Measurements from ENCODE around the gene LEMD1.
"Not testable (repeated sequence)": the region's sequence is repeated elsewhere in the genome, so short reads cannot be mapped to it uniquely, and the experiment has no call there.

Gene LEMD1

DNA sequence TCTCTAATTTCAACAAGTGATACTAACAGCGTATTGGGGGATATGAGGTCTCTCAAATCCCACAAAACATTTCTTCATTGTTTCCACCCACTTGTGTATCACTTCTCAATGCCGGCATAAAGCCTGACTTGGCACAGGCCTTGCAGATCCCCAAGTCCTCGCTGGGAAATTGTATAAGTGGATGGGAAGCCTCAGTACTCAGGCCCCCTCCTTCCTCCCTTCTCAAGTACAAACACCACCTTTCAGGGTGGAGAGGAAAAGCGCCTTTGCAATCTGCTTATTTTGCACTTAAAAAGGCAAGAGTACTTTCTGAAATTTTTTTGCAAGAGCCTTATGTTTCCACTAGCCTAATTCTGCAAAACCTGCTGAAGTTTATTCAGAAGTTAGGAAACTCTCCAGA, 39.3 kb downstream of the LEMD1 start:
- in situ Hi-C loops (cut with MboI; ENCODE audit: low sequenced_read_pairs) = no loop called here

DNA sequence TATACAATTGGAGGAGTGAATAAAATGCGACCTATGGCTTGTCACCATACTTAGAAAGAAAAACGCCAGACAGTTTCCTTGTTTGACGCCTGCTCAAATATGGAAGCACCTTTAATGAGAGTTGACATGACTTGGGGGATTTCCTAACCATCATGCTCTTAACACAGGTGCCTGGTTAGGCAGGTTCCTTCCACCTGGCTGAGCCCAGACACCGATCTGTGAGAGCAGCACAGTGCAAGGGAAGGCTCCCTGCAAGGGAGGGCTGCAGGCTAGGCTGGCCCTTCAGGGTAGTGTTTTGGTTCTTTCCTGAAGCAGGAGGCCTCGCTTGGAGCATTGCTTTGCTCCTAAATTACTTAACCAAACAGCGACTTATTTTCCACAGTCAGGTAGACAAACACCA, 40.6 kb downstream of the LEMD1 start:
- in situ Hi-C loops (cut with MboI; ENCODE audit: low sequenced_read_pairs) = no loop called here

DNA sequence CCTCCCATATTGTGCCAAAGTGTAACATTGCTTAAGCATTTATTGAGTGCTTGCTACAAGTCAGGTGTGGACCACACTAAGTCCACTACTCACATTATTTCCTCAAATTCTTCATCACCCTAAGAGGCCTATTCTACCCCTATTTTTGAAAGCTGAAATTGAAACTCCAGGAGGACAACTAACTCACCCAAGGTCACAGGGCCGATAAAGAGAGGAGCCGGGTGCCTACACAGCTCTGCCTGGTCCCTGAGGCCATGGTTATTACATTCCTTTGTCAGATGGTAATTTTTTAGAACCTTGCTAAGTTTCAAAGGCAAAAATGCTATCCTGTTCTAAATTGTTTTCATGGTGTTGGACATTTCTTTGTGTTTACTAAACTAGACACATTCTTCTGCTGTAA, 41.0 kb downstream of the LEMD1 start:
- in situ Hi-C loops (cut with MboI; ENCODE audit: low sequenced_read_pairs) = no loop called here

DNA sequence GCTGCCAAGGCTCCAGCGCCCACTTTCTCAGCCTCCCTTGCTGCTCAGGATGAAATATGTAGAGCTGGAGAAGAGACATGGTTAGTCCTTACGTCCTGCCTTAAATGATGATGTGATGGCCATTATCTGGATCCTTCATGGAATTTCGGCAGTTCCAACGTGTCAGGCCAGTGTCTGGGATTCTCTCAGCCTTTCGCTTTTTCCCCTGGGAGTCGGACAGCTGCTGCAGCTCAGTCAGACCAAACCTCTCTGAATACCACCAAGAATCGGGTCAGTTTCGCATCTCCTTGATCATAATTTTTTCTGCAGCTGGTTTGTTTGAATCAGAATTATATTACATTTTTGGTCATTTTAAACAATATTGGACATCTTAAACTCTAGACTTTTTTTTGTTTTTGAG, 42.8 kb downstream of the LEMD1 start:
- in situ Hi-C loops (cut with MboI; ENCODE audit: low sequenced_read_pairs) = no loop called here

DNA sequence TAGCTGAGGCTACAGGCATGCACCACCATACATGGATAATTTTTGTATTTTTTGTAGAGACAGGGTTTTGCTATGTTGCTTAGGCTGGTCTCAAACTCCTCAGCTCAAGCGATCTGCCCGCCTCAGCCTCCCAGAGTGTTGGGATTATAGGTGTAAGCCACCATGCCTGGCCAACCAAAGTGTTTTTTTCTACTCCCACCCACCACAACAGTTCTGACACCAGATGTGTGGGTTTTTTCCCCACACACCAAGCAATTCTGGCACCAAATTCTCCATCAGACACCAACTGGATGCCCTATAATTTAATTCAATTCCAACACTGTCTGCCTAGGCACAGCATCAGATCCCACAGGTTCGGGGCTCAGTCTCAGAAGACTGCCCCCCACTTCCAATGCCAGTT, 44.5 kb downstream of the LEMD1 start:
- in situ Hi-C loops (cut with MboI; ENCODE audit: low sequenced_read_pairs) = no loop called here

DNA sequence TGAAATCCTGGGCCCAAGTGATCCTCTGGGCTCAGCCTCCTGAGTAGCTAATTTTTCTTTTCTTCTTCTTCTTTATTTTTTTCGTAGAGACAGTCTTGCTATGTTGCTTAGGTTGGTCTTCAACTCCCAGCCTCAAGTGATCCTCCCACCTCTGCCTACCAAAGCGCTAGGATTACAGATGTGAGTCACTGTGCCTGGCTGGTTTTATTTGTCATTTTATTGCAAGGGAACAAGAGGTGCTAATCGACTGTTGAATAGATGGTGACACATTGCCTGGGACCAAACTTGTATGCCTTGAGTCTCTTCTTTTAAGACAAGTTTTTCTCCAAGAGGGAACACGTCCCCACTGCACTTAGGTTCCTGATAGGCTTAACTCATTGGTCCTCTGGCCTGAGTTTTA, 45.1 kb downstream of the LEMD1 start:
- in situ Hi-C loops (cut with MboI; ENCODE audit: low sequenced_read_pairs) = no loop called here

DNA sequence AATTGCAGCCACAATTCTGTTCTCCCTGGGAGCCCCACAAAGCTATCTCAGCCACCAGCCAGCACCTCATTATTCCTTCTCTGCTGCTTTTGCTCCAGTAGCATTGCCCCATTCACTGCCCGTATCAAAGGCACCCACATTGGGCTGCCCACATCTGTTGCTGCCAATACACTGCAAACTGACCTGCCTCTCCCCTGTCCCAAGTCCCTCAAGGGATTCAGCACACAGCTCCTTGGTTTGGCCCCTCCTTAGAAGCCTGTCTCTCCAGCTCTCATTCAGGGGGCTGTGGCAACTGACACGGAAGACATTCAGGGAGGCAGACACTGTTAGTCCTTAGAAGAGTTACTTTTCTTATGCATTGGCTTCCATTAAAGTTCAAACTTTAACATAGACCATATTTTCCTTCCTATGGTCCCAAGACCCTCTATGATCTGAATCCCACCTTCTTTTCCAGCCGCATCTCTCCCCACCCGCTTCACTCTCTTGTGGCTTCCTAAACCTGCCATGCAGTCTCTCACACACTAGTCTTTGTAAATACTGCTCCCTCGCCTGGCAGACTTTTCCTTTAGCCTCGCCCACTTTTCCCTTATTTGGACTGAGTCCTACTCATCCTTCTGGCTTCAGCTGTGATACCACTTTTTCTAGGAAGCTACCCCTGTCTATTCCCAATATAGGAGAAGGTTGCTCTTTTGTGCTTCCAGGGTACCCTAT, 45.9 kb downstream of the LEMD1 start:
- in situ Hi-C loops (cut with MboI; ENCODE audit: low sequenced_read_pairs) = no loop called here

DNA sequence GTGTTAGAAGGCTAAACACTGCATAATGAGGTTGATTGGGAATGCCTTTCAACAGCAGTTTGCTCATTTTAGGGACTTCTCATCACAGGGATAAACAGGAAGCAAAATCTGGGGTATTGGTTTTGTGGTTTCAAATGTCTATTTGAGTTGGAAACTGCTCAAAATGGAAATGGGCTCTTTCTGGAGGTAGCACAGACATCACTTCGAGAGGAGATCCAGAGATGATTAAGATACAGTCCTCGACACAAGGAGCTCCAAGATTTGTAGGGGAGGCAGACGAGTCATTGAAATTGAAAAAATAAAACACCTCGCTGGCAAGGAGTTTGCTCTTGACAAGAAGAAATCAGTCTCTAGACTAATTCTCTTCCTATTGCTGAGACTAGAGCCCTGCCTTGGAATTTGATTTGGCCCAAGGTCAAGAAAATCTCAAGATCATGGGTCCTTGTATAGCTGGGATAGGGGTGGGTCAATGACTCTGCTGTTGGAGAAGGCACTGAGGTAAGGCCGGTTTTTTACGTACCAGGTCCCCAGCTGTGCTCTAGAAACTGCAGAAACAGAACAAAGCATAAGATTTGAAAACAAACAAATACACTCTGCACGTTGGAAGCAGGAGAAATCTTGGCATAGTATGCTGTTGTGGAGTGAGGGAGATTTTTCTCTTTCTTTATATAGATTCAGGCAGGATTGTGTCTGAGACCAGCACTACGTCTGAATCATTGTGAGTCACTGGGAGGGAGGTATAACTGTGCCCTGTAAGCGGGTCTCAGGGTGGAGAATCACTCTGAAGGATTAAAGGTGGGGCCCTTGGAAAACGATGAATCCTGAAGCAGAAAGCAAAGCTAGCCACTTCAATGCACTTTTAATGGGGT, 47.4 kb downstream of the LEMD1 start:
- in situ Hi-C loops (cut with MboI; ENCODE audit: low sequenced_read_pairs) = no loop called here

DNA sequence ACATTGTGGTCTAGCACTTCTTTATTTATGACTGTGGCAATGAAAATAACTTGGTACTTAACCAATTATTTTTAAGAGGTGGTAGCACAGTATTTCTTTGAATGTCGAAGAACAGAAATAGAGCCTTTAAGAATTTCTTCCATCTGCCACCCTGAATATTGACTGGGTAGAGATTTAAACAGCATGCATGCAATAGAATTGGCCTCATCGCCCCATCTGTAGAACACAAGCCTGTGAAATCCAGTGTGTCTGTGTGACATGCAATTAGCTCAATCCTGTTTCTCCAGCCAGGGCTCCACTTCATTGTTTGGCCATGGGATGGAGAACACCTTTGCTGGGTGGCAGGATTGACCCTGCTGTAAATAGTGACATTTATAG, 48.1 kb downstream of the LEMD1 start:
- in situ Hi-C loops (cut with MboI; ENCODE audit: low sequenced_read_pairs) = no loop called here

DNA sequence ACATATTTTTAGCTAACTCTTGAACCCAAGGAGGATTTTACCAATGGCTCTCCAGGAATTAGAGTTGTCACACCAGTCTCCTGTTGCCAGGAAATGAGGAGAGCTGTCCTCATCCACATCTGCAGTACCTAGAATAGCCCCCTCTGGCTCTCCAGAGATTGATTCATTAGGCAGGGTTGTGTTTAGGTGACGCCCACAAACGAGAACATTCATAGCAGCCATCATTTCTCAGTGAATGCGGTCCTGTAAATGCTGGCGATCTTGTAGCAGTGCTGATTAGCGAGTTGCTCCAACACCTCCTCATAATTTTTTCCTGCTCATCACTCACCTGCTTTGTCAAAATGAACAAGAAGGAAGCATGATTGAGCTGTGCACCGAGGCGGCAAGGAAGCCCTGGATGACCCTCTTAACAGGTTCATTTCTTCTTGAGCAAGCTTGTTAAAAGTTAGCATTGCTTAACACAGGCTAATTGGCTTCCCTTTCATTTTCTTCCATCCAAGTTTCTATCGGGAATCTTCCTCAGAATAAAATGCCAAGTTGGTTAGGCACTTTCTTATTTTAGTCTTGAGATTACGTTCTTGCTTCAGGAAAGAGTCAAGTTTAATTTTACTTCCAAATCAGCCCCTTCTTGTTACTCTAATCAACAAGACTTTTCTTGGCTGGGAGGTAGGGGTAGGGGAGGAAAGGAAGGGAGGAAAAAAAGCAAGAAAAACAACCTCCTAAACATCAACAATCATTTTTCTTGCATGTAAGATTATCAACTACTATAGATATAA, 48.6 kb downstream of the LEMD1 start:
- in situ Hi-C loops (cut with MboI; ENCODE audit: low sequenced_read_pairs) = no loop called here

DNA sequence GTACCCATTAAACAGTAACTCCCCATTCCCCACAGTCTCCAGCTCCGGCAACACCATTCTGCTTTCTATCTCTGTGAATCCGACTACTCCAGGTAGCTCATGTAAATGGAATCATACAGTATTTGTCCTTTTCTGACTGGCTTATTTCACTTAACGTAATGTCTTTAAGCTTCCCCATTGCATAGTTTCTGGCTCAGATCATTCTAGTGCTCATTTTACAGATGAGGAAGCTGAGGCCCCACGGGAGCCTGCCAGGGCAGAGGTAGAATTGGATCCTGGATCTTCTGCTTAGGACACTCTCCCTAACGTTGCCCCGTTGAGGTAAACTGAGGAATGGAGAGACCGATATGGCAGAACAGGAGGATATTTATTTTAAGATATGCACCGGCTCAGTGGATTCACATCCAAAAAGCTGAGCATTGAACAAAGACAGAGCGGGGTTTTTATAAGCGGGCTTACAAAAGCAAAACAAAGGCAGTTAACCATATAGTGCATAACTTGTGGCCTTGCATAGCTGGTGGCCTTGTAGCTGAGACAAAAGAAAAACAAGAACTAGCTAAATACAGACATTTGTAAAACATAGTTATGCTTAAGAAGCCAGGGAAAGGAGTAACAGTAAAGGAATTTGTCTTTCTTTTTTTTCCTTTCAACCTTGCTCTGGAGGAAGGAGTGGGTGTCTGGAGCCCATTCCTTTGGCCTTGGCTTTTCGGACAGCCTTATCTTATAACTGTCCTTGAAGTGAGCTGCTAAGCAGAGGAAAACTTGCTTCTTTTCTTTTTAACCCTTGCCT, 49.8 kb downstream of the LEMD1 start:
- in situ Hi-C loops (cut with MboI; ENCODE audit: low sequenced_read_pairs) = no loop called here

DNA sequence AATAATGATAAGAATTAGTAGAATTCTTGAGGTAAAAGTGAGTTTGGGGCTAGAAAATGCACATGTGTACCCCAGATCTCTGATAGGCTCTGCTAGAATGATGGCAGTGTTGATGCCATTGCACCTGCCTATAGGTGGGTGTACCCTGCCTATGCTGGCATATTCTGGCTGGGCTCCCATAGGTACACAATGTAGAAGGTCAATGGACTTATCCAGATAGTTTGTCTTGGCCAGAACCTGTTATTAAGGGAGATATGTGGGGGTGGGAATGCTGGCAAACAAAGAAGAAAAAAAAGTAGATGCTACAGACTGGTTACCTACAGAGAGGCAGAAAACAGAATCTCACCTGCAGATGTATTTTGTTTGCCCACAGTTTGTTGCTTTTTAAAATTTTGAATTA, 51.1 kb downstream of the LEMD1 start:
- in situ Hi-C loops (cut with MboI; ENCODE audit: low sequenced_read_pairs) = no loop called here

DNA sequence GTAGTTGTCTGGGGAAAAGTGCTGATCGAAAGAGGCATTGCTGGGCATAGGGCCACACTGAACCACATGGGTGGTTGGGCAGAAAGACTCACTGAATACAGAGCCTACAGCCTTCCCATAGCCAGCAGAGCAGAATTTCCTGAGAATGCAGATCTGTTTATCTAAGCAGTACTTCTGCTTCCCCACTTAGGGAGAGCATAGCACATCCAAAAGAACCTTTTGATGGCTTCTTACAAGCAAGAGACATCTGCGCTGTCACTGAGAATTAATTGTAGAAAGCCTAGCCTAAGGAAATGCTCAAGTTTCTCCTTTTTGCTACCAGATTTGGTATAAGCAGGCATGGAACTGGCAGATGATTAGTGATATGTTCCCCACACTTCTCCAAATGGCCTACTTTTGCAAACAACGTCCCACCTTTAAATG, 52.1 kb downstream of the LEMD1 start:
- in situ Hi-C loops (cut with MboI; ENCODE audit: low sequenced_read_pairs) = no loop called here

DNA sequence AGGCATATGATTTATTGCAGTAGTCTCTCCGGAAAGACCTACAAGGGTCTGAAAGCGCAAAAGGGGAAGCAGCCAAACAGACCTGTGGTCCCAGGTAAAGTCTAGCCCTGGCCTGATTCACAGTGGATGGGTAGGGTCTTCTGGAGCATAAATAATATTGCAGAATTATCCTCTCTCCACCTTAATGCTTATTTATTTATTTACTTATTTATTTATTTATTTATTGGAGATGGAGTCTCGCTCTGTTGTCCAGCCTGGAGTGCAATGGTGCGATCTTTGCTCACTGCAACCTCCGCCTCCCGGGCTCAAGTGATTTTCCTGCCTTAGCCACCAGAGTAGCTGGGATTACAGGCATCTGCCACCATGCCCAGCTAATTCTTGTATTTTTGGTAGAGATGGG, 53.4 kb downstream of the LEMD1 start:
- in situ Hi-C loops (cut with MboI; ENCODE audit: low sequenced_read_pairs) = no loop called here

DNA sequence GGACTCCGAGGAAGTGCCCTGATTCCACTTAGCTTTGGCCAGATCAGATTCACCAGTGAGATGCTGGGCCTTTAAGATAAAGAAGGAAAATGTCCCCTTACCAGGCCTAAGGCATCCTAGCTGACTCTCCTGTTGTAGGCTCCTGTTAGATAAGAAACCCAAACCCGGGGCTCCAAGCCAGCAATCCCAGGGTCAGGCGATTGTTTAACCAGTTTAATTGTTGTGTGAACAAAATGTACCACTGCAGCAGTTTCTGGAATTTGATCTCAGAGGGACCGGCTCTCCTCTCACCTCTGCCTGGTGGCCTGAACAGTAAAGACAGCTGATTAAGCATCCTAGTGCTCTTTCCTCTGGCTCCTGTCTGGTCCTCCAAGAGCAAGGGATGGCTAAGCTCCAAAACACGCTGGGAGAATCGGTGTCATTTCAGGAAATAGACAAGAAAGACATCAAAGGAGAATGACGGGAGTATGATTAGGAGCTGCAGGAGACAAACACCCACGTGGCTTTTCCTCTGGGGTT, 55.9 kb downstream of the LEMD1 start:
- in situ Hi-C loops (cut with MboI; ENCODE audit: low sequenced_read_pairs) = no loop called here

DNA sequence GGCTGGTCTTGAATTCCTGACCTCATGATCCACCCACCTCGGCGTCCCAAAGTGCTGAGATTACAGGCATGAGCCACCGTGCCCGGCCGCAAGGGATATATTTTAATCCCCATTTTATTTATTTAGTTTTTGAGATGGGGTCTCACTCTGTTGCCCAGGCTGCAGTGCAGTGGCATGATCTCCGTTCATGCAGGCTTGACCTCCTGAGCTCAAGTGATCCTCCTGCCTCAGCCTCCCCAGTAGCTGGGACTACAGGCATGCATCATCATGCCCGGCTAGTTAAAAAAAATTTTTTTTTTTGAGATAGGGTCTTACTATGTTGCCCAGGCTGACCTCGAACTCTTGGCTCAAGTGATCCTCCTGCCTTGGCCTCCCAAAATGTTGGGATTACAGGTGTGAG, 56.8 kb downstream of the LEMD1 start:
- in situ Hi-C loops (cut with MboI; ENCODE audit: low sequenced_read_pairs) = not testable (repeated sequence)

DNA sequence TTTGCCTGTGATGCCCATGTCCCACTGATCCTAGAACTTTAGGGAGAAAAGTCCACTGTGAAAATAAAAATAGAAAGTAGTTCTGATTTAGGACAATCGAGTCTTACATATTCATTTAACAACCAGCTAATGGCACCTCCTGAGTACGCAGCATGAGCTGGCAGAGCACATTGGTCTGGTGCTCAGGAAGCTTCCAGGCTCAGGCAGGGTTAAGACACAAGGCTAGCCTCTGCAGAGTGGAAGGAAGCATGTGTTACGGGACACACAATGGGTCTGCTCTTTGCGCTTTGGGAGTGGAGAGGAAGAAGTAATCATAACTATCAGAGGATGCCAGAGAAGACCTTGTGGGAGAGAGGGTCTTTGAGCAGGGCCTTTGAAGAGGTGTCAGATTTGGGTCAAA, 61.0 kb downstream of the LEMD1 start:
- in situ Hi-C loops (cut with MboI; ENCODE audit: low sequenced_read_pairs) = no loop called here

DNA sequence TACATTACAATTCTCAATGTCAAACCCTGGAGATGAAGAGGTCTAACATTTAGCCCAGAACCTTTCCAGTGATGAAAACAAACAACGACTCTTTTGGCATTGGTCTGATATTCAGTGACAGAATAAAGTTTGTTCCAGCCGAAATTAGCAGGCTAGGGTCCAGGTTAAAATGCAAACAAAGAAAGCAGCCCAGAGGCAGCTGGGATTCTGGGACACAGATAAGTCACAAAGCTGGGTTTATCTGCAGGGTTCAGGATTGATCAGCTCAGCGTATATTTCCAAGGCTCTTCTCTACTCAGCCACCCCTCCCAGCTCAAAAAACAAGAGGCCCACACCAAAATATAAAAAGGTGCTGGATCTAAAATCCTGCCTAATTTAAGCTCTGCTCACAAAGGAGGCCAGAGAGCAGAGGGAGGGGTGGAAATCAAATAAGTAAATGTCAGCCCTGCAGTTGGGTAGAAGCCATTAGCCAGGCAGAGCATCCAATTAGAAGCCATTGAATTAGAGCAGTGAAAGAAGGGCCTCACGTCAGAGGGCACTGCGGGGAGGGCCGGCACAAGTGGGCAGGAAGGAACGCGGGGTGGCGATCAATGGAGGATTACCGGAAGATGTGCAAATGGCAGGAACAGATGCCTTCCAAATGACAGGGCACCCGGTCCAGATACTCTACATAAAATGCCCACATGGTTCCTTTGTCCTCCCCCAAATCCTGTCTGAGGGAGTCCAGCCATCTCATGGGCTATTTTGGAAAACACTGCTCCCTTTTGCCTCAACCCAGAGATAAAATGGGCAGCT, 61.9 kb downstream of the LEMD1 start:
- in situ Hi-C loops (cut with MboI; ENCODE audit: low sequenced_read_pairs) = no loop called here

DNA sequence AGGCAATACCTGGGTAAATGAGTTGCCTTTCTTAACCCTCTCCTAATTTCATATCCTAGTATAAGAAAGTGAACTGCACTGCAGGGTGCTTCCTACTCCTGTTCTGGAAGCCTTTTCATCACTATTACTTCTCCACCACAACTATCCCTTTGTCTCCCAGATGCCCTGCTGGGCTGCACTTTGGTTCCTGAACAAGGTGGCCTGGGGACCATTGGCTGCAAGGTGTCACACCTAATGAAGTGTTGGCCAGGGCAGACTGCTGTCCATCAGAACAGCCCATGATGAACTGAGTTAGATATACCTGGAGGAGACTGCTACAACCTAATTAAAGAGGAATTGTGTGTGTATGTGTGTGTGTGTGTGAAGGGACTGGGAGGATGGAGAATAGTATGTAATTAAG, 63.3 kb downstream of the LEMD1 start:
- in situ Hi-C loops (cut with MboI; ENCODE audit: low sequenced_read_pairs) = no loop called here

DNA sequence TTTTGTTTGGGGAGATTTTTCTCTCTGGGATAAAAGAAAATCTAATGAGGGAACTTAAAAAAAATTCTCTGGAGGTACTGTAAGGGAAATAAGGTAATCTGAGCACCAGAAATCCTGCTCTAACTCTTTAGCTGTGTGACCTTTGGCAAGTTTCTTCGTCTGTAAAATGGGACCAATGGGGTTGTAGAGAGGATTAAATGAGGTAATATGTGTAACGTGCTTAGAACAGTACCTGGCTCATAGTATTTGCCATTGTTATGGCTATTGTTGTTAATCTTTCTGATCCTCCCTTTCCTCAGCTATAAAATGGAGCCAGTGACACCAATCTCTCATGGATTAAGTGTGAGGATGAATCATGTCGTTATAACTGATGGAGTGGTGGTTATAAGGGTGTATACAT, 64.3 kb downstream of the LEMD1 start:
- in situ Hi-C loops (cut with MboI; ENCODE audit: low sequenced_read_pairs) = no loop called here

Data from hTERT RPE-1 (cell line).